Prostate gland (tissue), 2 donors: ENCODE data around the gene LIM2.

Source experiments
- POLR2A ChIP-seq: fragments of 450-650 bp; IDR thresholded peaks from one replicate; pipeline ENCODE4 v1.6.1; 2016; ENCODE audit warnings: antibody characterized with exemption, mild to moderate bottlenecking
- POLR2AphosphoS5 ChIP-seq: sonication (generic); formaldehyde crosslinking; IDR thresholded peaks from one replicate; pipeline ENCODE4 v1.6.1; 2017; ENCODE audit warnings: antibody characterized with exemption
- TF ChIP-seq, protein P1 (sequence below), 4 experiments: fragments of 200-600 bp in 2 of 4; fragments of 450-650 bp in 2 of 4; sonication (generic) in 2 of 4; IDR thresholded peaks; 1 replicate in 3 of 4; 2 replicates in 1 of 4; pipeline ENCODE4 v1.5.1; 2016 to 2019; ENCODE audit warnings: antibody characterized with exemption in 4 of 4, mild to moderate bottlenecking in 2 of 4, moderate library complexity in 2 of 4

DNA sequence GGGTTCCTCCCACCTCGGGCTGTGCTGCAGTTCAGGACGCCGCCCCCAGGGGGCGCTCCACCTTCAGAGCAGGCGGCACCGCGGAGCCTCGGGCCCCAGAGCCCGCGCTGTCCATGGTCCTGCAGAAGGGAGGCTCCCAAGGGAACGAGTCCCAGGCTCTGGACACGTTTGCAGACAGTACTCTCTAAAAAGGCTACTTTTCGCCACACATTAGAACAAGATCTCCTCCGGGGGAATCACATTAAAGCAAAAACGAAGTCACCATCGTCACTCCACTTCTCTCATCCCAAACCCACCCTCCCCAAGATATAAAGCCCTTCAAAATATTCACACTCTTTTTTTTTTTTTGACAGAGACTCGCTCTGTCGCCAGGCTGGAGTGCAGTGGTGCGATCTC, 34.3 kb upstream of the LIM2 start:
- no peak for TF ChIP-seq POLR2A
- TF ChIP-seq, protein P1, sequence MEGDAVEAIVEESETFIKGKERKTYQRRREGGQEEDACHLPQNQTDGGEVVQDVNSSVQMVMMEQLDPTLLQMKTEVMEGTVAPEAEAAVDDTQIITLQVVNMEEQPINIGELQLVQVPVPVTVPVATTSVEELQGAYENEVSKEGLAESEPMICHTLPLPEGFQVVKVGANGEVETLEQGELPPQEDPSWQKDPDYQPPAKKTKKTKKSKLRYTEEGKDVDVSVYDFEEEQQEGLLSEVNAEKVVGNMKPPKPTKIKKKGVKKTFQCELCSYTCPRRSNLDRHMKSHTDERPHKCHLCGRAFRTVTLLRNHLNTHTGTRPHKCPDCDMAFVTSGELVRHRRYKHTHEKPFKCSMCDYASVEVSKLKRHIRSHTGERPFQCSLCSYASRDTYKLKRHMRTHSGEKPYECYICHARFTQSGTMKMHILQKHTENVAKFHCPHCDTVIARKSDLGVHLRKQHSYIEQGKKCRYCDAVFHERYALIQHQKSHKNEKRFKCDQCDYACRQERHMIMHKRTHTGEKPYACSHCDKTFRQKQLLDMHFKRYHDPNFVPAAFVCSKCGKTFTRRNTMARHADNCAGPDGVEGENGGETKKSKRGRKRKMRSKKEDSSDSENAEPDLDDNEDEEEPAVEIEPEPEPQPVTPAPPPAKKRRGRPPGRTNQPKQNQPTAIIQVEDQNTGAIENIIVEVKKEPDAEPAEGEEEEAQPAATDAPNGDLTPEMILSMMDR (IDR thresholded peaks at IDR 0.05) = peak; percentile 88 to 94 (median 90)
- peak; percentile 57 for TF ChIP-seq POLR2AphosphoS5
